Hematopoietic multipotent progenitor cell treated with erythropoietin and hydrocortisone succinate and interleukin-3 and kit ligand, for 17 days (in vitro differentiated cells): ENCODE data around the gene KRT76.
A peak's percentile ranks its signal among the peaks of the same experiment; 100 is the strongest.
"Not testable (repeated sequence)": the region's sequence is repeated elsewhere in the genome, so short reads cannot be mapped to it uniquely, and the experiment has no call there.

Source experiments
- DNase-seq: peaks from one replicate; pipeline ENCODE4 v3.0.0-alpha.2; 2015; ENCODE audit warnings: low spot score

The KRT76 gene

DNA sequence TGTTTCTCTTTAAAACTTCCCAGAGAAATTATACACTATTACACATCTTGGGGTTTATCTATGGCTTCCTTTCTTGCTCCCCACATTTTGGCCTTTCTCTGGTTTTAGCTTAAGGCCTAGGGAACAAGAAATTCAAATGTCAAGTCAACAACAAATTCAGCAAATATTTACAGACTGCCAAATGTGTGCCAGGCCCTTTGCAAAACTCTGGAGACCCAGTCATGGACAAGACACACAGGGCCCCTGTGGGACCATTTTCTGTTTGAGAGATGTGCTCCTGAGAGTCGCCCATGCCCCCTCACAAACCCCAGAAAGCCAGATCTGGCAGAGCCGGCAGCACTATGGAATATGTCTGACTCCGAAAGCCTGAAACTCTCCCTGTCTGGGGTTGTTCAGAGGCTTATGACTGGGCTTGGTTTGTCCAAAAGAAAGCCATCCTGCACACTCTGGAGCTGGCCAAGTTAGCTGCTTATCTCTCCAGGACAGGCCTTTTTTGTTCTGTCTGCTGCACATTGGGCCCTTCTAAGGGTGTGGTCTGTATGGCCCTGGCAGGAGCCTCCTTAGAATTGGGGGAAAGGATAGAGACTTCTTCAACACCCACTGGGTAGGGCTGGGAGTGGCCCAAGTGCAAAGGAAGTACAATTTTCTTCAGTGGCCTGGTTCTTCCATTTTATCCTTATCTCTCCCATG lies 19.8 kb upstream of the KRT76 start:
- DNase-seq: peak; percentile 79

DNA sequence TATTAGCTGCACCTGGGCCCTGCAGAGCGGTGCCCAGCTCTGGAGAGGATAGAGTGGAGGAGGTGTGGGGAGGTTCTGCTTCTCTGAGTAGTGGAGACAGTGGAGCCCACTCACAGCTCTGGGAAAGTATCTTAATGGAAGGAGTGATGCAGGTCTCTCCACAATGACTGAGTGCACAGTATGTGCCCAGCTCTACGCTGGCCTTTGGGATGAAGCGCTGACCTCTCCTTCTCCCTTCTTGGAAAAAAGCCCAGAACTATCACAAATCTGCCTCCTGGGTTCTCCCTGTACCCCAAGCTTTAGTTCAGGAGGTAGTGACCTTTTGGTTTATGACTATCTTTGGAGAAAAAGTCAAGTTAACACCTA lies 19.3 kb upstream of the KRT76 start:
- DNase-seq: peak; percentile 14

DNA sequence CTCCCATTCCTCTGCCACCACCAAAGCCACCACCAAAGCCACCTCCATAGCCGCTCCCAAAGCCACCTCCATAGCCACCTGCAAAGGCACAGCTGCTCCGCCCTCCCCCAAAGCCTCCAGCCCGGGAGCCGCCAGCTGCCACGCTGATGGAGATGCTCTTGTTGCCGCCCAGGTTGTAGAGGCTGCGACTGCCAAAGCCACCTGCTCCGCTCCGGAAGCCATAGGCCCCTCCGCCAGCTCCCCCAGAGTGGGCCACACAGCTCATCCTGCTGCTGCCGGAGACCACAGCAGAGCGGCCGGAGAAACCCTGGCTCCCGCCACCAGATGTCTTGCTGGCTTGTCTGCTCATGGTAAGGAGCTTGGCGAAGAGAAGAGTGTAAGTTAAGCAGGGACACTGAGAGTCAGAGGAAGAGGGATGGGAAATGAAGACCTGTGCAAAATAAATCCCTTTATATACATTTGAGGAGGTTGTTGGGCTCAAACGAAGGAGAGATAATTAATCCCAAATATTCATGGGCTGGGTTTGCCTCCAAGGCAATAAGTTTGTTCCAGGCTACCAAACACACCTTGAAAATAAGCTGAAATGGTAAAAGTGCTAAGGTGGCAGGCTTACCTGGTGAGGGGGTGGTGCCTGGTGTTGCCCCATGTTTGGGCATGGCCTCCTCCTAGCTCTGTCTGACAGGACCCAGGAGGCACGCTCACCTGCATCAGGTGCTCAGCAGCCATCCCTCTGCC lies 18.7 kb upstream of the KRT76 start, which contains the start of gene KRT3:
Gene KRT3 (minus strand): TSS at position 424 of the 735 bp plus-strand sequence. CDS start 75 bp downstream, at position 349.
- DNase-seq: no peak

DNA sequence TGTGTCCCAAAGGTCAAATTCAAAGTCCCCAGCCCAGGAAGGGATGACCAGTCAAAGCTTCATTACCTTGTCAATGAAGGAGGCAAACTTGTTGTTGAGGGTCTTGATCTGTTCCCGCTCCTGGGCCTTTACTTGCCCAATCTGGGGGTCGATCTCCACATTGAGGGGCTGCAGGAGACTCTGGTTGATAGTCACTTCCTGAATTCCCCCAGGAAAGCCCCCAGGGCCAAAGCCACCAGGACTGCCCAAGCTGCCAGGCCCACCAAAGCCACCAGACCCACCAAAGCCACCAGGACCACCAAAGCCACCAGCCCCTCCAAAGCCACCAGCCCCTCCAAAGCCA lies 18.2 kb upstream of the KRT76 start:
- DNase-seq: not testable (repeated sequence)

DNA sequence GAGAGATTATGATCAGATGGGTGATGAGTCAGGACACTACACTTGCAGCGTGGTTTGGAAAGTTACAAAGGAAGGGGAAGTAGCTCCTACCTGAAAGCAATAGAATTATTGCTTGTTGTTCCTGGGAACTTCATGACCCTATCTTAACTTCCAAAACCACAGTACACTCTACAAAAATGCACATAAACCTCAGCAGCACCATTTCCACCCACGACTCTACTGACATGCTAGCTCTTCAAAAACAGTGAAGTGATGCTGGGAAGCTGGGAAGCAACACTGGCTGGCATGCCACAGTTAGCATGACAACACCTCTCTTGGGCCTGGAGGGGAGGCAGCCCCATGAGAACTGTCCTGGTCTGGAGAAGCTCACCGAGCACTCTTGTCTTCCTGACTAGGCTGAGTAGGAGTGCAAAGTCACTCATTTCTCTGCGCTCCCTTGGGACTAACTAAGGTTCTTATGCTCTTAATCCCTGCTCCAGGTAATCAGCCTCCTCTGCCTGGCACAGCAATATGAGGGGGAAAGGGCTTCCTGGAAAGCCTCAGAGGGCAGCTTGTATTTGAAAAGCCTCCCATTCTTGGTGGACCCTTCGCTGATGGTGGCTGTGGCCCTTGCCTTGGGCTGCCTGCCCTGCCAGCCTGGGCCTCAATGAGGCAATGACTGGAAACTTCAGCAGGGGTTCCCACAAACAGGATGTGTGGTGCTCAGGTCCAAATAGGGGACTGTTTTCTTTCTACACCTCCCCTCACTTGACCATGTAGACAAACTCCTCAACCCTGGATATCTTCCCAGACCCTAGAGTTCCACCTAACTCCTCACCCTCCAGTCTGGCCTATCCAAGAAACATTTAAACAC lies 17.6 kb upstream of the KRT76 start:
- DNase-seq: no peak

DNA sequence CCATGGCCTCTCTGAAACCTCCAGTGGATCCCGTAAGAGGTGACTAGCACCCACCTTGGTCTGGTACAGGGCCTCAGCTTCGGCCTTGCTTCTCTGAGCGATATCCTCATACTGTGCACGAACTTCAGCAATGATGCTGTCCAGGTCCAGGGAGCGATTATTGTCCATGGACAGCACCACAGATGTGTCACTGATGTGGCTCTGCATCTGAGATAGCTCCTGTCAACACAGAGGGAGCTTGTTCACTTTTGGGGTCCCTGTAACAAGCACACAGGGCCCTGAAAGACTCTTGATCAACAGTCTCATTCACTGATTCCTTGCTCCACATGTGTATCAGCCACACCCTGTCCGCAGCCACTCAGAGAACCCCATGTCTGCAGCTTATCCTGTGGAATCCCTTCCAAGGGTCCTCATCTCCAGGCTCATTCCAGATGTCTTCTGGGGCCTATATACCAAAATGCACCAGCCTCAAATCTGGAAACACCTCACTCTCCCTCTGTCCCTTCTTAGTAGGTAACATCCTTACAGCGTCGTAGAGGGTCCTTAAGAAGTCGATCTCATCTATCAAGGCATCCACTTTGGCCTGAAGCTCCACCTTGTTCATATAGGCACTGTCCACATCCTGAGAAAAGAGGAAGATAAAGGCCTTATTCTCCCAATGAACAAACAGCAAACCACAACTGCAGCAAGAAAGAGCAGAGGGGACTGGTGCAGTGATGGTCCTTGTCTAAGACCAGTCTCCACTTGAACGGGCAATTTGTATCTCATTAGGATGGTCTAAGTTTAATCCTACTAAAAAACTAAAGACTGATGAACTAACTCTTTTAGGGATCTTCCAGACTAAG lies 15.3 kb upstream of the KRT76 start:
- no peak for DNase-seq

DNA sequence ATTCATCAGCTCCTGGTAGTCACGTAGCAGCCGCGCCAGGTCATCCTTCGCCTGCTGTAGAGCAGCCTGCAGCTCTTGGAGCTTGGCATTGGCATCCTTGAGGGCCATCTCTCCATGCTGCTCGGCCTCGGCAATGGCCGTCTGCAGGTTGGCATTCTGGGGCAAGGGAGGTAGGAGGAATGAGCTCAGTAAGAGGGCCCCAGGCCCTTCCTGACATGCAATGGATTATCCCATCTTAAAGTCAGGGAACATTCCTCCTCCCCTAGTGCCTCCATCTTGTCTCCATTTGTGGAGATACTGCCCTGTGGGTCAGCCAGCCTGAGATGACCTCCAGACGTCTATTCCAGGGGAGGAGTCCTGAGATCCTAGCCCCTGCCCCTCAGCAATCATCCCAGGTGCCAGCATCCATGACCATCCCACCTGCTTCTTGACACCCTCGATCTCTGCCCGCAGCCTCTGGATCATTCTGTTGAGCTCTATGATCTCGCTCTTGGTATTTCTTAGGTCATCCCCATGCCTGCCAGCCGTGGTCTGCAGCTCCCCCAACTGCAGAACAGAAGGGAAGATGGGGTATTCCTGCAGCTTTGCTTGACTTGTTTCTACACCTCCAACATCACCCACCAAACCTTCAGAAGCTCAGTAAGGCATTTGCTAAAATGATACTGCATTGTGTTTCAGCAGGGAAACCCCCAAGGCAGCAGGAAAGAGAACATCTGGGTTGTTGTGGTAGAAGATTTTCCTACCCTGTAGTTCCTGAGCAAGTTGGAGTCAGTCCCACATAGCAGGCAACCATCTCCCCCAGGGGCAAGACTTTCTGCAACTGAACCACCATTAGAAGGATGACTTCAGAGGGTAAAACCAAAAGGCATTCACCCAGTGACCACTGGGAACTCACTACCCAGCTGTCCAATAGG lies 14.4 kb upstream of the KRT76 start:
- no peak for DNase-seq

DNA sequence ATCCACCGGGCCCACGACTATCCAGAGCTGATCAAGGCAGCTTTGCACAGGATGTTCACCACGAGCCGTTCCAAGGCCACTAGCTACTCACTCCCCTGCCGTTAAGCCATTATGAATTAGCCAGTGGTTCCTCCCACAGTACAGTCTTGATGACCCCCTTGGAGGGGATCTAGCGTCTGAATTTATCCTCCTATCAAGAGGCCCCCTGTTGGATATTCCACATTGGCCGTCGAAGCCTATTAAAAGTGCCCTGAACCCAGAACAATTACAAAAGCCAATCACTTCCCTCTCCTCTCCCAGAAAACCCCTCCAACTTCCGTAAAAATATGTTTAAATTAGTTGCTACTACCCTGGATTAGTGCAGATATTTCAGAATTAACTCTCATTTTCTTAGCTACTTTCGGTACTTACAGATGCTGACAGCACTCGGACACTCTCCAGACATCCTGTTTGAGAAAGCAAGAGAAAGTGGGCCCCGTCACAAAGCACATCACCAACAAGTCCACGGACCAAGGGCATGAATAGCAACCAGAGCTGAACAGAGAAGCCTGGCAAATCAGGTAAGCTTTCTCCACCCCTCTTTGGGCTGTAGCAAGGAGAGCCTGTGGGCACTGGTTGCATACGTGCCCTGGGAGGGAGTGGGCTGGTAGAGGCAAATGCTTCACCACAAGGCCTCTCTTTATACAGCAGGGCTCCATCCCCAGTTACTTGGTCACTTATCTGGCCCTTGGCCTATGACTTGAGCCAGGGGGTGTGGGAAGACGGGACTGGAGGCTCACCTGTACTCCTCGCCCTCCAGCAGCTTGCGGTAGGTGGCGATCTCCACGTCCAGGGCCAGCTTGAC lies 13.5 kb upstream of the KRT76 start:
- DNase-seq: no peak

DNA sequence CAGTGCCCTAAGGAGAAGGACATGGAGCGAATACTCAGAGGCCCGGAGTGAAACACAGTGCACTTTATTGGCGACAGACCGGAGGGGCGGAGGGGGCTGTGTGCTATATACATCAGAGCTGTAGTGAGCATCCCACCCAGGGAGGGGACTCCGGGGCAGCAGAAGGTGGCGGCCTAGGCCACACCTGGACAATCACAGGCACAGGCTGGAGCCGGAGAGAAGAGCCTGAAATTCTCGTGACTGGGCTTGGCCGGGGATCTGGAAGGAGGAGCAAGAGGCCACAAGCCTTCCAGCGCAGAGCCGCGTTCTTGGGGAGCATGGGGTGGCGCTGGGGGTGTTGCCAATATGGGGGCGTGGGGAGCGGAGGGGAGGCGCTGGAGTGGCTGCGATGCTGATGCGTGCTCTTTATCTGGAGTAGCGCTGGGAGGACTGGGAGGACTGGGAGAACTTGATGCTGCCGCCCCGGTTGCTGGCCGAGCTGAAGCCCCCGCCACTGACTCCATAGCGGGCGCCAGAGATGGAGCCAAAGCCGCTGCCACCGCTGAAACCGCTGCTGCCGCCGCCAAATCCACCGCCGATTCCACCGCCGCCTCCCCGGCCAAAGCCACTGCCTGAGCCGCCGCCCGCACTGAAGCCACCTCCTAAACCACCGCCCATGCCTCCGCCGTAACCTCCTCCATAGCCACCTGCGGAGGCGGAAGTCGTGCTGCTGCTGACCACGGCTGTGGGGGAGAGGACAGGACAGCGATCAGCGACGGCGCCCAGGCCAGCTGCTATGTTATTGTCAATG lies 12.7 kb upstream of the KRT76 start:
- peak; percentile 28 for DNase-seq

DNA sequence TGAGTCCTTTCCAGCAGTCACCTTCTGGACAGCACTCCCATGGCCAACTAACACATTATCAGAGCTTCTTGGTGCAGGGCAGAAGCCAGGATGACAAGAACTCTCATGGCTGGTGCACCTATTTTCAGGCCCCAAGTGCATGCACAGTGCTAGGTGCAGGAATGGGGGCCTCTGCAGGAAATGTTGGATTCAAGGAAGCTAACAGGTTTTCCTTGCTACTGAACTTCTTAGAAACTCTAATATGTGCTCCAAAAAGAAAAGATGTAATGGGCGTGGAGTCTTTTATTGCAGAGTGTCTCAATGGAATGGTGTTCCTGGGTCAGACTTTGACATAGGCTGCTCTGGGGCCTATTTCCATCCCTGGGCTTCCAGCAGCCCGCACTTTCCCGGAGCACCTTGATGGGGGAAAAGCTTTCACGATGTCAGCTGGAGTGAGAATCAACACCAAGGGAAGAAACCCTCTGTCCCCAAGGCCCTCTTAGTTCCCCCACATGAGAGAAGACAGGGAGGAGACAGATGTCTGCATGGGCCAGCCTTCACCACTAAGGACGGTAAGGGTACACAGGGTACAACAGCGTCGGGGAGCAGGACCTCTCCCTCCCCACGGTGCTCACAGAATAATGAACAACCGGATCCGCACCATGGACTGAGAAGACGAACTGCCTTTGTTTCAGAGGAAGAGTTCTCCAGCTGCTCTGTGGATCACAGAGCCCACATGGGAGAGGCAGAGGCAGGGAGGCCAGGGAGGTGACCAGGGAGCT lies 11.9 kb upstream of the KRT76 start:
- DNase-seq: no peak

DNA sequence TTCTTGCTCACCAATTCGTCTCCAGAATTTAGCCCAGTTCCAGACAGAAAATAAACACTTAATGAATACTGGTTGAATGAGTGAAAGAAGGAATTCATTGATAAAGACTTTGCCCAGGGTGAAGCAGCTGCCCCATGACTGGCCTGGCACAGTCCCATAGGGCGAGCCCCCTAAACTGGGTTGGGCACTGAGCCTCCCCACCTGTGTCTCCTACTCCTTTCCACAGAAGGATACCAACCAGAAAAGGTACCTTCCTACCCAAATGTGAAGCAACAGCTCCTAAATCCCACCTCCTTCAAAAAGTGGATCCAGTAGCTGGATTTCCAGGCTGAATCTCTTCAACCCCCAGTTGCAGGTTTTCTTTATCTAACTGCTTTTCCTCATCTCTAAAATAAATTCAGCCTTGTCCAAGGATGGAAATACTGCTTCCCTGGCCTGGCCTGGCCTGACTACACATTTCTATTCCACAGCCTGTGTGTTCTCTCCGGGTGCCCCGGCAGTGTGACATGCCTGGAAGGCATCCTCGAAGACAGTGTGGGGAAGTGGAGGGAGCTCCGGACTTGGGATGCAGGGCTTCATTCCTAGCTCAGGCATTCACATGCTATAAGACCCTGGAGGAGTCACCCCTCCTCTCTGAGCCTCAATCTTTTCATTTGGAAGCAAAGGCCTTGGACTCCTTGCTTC lies 11.2 kb upstream of the KRT76 start:
- DNase-seq: no peak

DNA sequence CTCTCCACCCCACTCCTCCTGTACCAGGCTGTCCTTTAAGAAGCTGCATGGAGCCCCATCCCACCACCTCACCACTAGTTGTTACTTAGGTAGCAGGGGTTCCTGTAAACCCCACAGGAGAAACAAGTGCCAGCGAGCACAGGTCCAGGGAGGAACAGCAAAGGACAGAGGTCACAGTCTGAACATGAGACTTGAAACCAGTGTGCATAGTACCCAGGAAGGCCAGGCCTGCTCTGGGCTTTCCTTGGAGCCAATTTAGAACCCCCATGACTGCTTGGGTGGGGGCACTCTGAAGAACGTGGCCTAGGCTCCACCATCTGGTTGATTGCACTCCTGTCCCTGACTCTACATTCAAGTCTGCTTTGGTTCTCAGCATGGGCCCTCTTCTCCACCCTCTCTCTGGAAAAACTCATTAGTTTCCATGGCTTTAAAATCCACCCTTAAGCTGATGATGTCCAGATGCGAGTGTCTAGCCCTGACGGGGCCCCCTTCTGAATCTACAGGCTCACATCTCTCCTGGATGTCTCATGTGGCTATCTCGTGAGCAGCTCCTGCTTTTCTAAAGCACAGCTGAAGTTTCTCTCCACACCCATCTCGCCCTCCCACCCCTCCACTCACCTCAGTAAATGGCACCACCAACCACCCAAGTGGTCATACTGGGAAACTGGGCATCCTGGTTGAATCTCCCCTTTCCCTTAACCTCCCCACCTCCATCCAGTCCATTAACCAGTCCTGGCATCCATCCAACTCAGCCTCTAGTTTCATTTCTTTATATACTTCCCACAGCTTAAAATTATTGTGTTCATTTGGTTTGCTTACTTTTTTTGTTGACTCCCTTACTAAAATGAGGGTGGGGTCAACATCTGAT lies 10.4 kb upstream of the KRT76 start:
- peak; percentile 29 for DNase-seq

DNA sequence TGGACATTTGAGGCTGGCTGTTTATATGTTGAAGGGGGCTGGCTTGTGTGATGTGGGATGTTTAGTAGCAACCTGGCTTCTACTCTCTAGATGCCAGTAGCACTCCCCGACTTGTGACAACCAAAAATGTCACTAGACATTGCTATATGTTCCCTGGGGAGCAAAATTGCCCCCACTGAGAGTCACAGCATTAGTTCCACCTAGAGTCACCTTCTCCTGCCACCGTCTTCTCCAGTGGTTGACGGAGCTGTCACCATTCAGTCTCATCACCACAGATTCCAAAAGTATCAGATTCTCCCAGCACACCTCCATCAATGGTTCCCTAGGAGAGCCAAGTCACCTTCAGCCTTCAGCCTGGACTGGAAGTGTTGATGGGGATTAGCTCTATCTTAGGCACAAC lies 7.8 kb upstream of the KRT76 start:
- no peak for DNase-seq

DNA sequence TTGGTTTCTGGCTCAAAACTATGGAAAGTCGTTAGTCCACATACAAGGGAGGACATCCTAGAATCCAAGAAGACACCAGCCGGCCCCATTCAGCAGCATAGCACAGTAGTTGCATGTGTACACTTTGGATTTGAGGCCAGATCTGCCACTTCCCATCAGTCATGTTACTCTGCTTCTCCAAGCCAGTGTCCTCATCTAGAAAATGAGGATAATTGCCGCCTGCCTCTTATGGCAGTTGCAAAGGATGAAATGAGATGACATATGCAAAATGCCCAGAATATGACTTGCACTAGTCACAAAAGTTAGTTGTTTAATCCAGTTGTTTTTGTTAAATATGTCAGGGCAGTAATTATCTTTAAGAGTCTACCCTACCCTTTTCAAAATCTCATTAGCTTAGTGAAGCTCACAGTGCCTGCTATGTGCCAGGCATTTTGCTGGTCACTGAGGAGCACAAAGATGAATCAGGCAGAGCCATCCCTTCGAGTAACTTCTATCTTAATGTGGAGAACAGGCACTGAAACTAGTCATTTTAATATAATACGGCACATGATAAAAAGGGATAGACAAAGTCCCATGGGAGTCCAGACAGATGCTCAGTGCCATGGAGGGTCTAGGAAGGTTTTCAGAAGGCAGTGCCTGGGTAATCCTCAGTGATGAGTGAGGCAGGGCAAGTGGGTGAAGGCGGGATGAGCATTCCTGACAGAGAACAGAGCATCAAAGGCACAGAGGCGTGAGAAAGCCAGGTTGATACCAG lies 6.6 kb upstream of the KRT76 start:
- no peak for DNase-seq

DNA sequence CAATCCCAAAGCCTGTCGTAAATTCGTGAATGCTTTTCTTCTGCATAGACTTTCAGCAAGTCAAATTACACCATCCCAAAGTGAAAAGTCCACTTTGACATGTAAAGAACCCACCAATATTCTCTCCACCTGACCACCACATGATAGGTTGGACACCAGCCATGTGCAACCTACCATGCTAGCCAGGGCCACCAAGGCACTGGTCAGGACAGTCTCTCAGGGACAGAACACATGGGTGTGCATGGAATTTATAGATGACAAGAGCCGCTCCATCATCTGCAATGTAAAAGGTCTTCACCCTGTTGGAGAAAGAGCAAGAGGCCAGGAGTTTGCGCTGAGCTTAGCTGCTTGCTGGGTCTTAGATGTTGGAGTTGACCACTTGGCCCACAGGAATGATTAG lies 5.4 kb upstream of the KRT76 start:
- DNase-seq: no peak
